Measurements from ENCODE around the gene SKIC2.
"Not testable (repeated sequence)": the region's sequence is repeated elsewhere in the genome, so short reads cannot be mapped to it uniquely, and the experiment has no call there.

Gene SKIC2

DNA sequence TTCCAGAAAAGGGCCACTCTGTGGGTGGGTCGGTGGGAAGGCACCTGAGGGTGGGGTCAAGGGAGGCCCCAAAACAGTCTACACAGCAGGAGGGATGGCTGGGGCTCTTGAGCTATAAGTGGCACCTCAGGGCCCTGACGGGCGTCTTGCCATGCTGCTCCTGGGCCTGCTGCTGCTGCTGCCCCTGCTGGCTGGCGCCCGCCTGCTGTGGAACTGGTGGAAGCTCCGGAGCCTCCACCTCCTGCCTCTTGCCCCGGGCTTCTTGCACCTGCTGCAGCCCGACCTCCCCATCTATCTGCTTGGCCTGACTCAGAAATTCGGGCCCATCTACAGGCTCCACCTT is 46.5 kb downstream of the SKIC2 start:
- not testable (repeated sequence) for DNase-seq

- not testable (repeated sequence) for DNase-seq
Measured at GRCh38 chr6:32005991-32006529, 47.1 kb downstream of the SKIC2 start.

- DNase-seq: not testable (repeated sequence)
Measured at GRCh38 chr6:32007086-32007485, 48.1 kb downstream of the SKIC2 start.

GRCh38 chr6:32008037-32008436 is 49.1 kb downstream of the SKIC2 start:
- DNase-seq: not testable (repeated sequence)

DNA sequence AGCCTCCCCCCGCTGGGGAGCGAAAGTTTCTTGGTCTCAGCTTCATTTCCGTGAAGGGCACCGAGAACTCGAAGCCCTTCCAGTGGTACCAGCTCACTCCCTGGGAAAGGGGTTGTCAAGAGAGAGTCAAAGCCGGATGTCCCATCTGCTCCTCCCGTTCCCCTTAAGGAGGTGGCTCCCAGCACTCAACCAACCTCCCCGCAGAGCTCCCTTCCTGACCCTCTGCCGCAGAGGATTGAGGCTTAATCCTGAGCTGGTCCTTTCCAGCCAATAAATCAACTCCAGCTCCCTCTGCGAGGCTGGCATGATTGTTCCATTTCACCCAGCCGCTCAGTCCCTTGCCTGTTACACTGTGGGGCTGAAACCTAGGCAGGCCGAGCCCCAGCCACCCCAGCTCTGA is 49.6 kb downstream of the SKIC2 start:
- DNase-seq: not testable (repeated sequence)

DNA sequence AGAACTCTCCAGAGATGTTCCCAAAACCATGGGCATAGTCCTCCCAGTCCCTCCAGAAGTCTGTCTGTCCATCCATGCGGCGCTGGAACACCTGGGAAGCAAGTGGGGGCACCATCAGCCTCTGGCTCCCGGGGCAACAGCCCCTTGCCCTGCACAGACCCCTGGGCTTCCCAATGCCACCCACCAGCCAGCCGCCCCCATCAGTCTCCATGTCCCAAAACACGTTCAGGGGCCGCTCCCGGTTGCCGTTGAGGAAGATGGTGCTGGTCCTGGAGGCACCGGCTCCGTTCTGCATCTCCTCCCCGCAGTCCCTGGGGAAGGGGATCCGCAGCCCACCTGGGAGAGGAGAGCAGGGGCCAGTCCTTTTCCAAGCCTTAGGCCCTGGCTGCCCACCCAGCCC is 50.6 kb downstream of the SKIC2 start:
- not testable (repeated sequence) for DNase-seq

DNA sequence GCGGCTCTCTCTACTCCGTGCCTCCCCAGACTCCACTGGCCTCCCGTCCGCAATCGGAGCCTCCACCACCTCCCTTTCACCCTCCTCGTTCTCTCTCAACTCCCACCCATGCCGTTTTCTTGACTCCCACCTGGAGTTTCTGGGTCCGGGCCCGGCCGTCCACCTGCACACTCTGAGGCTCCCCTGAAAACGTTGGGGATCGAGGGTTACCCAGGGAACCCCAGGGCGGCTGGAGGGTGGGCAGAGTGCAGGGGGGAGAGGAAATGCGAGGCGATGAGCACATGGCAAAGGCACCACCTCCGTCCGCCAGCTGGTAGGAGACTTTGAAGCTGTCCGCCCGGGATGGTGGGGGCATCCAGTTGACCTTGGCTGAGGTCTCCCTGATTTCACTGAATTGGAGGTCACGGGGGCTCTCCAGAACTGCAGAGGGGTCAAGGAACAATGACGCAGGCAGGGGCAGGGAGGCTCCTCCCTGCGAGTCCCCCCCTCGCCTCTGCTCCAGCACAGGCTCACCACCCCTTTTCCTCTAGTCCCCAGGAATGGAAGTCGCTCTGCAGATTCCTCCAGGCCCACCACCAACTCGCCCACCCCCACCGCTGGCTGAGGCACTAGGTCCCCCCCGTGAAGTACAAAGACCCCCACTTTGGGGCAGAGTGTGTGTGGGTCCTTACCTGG is 52.0 kb downstream of the SKIC2 start:
- not testable (repeated sequence) for DNase-seq

- DNase-seq: not testable (repeated sequence)
Measured at GRCh38 chr6:32012941-32013617, 54.1 kb downstream of the SKIC2 start.

DNA sequence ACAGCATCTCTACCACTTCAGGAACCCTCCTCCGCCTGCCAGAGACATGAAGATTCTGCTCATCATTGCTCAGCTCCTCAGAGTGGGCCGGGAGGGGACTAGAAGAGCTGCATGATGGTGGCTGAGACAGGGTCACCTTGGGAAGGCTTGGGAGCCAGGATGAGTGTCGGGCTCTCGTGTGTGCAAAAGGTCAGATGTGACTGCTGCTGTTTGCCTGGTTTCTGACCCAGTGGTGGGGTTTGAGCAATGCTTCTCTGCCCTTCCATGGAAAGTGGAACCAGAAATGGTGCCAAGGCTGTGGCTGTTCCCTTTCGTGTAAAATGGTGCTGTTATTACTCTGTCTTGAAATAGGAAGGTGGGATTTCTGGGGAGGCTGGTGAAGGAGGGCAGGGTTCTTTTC is 54.8 kb downstream of the SKIC2 start:
- DNase-seq: not testable (repeated sequence)

- DNase-seq: not testable (repeated sequence)
Measured at GRCh38 chr6:32014547-32014946, 55.6 kb downstream of the SKIC2 start, which contains the start of gene C4B. Gene C4B, plus strand, starts transcription at chr6:32014795. Its CDS starts 51 bp downstream, at chr6:32014846.

Data from NCI-H1930 (cell line).